HG02938 (cell line): ENCODE measurements around the gene MINK1.

Experiments
- ATAC-seq: cut with Tn5 transposase; IDR thresholded peaks from one replicate; pipeline ENCODE4 v1.9.1; 2021; ENCODE audit warnings: mild to moderate bottlenecking, moderate library complexity; ENCODE audit not compliant: unreplicated experiment

Gene MINK1

DNA sequence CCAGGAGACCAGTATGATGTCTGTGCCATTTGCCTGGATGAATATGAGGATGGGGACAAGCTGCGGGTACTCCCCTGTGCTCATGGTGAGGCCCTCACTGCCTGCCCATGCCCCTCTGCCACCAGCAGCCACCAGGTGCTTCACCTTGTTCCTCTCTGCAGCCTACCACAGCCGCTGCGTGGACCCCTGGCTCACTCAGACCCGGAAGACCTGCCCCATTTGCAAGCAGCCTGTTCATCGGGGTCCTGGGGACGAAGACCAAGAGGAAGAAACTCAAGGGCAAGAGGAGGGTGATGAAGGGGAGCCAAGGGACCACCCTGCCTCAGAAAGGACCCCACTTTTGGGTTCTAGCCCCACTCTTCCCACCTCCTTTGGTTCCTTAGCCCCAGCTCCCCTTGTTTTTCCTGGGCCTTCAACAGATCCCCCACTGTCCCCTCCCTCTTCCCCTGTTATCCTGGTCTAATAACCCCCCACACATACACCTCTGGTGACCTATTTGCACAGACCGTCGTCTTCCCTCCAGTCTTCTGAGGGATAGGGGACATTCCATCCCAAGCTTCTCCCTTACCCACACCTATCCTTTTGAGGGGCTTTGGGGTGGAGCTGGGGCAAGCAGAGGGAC lies 111.5 kb downstream of the MINK1 start:
- no peak for ATAC-seq

DNA sequence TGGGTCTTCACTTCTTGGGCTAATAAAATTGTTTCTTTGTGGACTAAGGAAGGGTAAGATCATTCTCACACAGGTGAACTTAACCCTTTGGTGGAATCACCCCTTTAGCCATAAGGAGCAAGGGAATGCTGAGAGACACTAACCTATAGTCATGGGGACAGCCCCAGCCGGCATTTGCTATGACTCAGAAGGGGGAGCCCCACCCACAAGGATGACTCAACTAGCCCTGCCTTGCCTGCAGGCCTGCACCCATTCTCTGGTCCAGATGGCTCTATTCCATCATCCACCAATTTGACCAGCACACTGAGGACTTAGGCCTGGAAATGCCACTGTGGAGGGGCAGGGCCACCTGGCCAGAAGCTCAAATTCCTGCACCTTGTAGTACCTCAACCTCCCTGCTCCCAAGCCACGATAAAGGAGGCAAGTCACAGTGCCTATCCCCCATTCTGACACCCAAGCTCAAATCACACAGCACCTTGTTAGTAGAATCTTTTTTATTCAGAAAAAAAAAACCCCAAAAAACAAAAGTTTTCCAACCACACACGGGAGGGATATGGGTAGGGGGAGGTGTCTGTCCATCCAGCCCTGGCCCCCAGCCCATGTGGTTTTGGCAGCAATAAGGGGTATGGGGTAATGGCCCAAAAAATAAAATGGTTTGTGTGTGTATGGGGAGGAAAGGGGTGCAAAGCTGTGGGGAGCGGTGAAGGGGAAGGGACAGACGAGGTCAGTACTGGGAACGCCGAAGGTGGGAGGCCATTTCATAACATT lies 112.2 kb downstream of the MINK1 start:
- no peak for ATAC-seq

DNA sequence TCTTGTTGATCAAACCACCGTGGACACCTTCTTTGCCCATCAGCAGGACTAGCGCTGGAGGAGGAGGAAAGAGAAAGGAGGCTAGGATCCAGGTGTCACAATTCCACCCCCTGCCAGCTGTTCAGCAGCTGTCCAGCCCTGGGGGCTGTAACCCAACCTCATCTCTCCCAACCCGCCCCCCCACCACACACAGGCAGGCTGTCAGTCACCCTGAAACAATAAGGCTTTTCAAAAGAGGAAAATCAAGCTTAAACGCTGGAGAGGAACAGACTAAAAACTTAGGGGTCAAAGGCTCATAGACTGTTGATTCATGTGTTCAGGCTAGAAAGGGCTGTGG lies 112.8 kb downstream of the MINK1 start:
- no peak for ATAC-seq

DNA sequence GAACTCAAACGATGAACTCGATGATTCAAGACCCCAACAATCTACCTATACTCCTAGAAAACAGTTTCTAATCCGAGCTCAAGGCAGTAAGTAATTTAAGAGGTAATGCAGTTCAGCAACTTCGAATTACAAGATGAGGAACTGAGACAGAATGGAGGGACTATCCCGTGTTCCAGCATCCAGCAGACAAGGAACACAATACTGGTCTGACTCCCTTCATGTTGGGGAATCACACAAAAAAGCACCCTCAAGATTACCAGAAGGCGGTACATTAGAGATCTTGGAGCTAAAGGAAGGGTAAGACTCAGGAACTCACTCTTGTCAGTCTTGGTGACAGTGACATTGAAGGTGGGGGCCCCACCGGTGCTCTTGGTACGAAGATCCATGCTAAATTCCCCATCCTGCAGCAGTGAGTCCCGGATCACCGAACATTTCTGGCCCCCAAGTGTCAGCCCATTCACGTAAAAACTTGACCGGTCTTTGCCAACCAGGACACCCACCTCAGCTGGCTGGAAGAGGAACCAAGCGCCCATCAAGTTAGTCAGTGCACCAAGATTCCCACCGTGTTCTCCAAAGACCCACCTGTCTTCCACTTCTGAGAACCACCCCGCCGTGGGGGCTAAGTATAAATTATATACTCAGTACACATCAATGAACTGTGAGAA lies 113.3 kb downstream of the MINK1 start:
- ATAC-seq = no peak

DNA sequence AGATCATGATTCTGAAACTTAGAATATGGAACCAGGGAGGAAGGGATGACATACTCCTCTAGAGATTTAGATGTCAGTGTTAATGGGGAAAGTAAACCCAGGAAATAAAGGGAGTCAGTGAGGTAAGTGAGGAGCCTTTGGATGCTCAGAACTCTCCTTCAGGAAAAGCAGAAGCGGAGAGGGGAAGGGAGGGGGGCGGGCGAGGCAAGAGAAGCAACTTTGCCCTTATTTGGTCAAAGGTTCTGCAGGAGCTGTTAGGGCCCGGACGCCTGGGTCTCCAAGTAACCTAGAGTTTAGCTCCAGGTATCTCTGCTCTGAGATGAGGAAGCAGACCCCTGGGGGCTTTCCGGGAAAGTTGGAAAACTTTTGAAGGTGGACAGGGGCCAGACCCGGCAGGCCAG lies 113.9 kb downstream of the MINK1 start:
- no peak for ATAC-seq
